OCI-LY1 (cell line): ENCODE measurements around the gene ZBTB24.

ENCODE experiments used
- H2AFZ ChIP-seq: fragments of 200-600 bp; sonication (generic), shearing (Covaris generic); 2 replicates; pipeline ENCODE4 v1.6.0; 2014; ENCODE audit warnings: antibody characterized with exemption, mild to moderate bottlenecking, low read length
- H3F3A ChIP-seq: fragments of 200-600 bp; sonication (generic), shearing (Covaris generic); 2 replicates; pipeline ENCODE4 v1.6.0; 2014; ENCODE audit warnings: mild to moderate bottlenecking, antibody characterized with exemption, low read length, moderate library complexity; ENCODE audit not compliant: insufficient read depth
- H3K27ac ChIP-seq: fragments of 200-600 bp; sonication (generic); 2 replicates; pipeline ENCODE4 v1.5.1; 2014; ENCODE audit warnings: low read length, mixed run types, mild to moderate bottlenecking, low read depth; ENCODE audit not compliant: poor library complexity, severe bottlenecking
- H3K27me3 ChIP-seq: fragments of 200-600 bp; sonication (generic); 2 replicates; pipeline ENCODE4 v1.6.0; 2014; ENCODE audit warnings: antibody characterized with exemption, mild to moderate bottlenecking, low read length, moderate library complexity; ENCODE audit not compliant: insufficient read depth
- H3K36me3 ChIP-seq: fragments of 200-600 bp; sonication (generic); 2 replicates; pipeline ENCODE4 v1.6.1; 2014; ENCODE audit warnings: mild to moderate bottlenecking, antibody characterized with exemption, low read length, moderate library complexity, mixed read lengths; ENCODE audit not compliant: insufficient read depth
- H3K4me1 ChIP-seq: fragments of 200-600 bp; sonication (generic); 2 replicates; pipeline ENCODE4 v1.5.1; 2014; ENCODE audit warnings: mild to moderate bottlenecking, low read length, moderate library complexity; ENCODE audit not compliant: insufficient read depth, severe bottlenecking
- H3K4me2 ChIP-seq: fragments of 200-600 bp; sonication (generic), shearing (Covaris generic); 2 replicates; pipeline ENCODE4 v1.6.1; 2014; ENCODE audit warnings: low read length
- H3K4me3 ChIP-seq: fragments of 200-600 bp; sonication (generic); 2 replicates; pipeline ENCODE4 v1.5.1; 2014; ENCODE audit warnings: low read length, low read depth, mild to moderate bottlenecking, mixed read lengths; ENCODE audit not compliant: poor library complexity, severe bottlenecking
- H3K79me2 ChIP-seq: fragments of 200-600 bp; shearing (Covaris generic); 2 replicates; pipeline ENCODE4 v1.6.1; 2016; ENCODE audit warnings: mixed run types, low read length, mixed read lengths; ENCODE audit not compliant: insufficient read depth
- H3K9ac ChIP-seq: fragments of 200-600 bp; sonication (generic), shearing (Covaris generic); 2 replicates; pipeline ENCODE4 v1.6.1; 2014; ENCODE audit warnings: mild to moderate bottlenecking, low read length, mixed read lengths
- H3K9me2 ChIP-seq: fragments of 200-600 bp; sonication (generic), shearing (Covaris generic); 2 replicates; pipeline ENCODE4 v1.6.1; 2014; ENCODE audit warnings: low read depth, mild to moderate bottlenecking, low read length, mixed read lengths
- H3K9me3 ChIP-seq: fragments of 200-600 bp; shearing (Covaris generic); 2 replicates; pipeline ENCODE4 v1.6.1; 2014; ENCODE audit warnings: low read length, mixed read lengths
- H4K20me1 ChIP-seq: fragments of 200-600 bp; sonication (generic), shearing (Covaris generic); 2 replicates; pipeline ENCODE4 v1.6.0; 2016; ENCODE audit warnings: mild to moderate bottlenecking, low read length; ENCODE audit not compliant: insufficient read depth
- CTCF ChIP-seq: fragments of 200-600 bp; sonication (generic), shearing (Covaris generic); IDR thresholded peaks from 2 replicates; pipeline ENCODE4 v1.5.1; 2017; ENCODE audit warnings: mild to moderate bottlenecking, antibody characterized with exemption, low read length, moderate library complexity, mixed read lengths
- EZH2 ChIP-seq: fragments of 200-600 bp; sonication (generic), shearing (Covaris generic); IDR thresholded peaks from 2 replicates; pipeline ENCODE4 v1.8.0; 2017; ENCODE audit warnings: borderline replicate concordance, mixed run types, mild to moderate bottlenecking, antibody characterized with exemption, low read length, moderate library complexity, mixed read lengths

ZBTB24 gene

GRCh38 chr6:109474995-109475394 lies 8.0 kb downstream of the ZBTB24 start:
- H3K4me3 ChIP-seq, result no peak overlapping the region
- H3F3A ChIP-seq, result no peaks in the 10 kb centered on the region
- no peaks in the 10 kb centered on the region for H4K20me1 ChIP-seq
- no peaks in the 10 kb centered on the region for H3K9me2 ChIP-seq
- H3K79me2 ChIP-seq, result peaks cover 37% of the 10 kb centered on the region
- no peak overlapping the region for H2AFZ ChIP-seq
- no peak overlapping the region for H3K4me2 ChIP-seq
- TF ChIP-seq EZH2 (no peak), CTCF (no peak)
- H3K9ac ChIP-seq, result no peak overlapping the region
- no peak overlapping the region for H3K27ac ChIP-seq
- peaks cover 93% of the 10 kb centered on the region for H3K36me3 ChIP-seq
- no peaks in the 10 kb centered on the region for H3K9me3 ChIP-seq
- no peaks in the 10 kb centered on the region for H3K27me3 ChIP-seq
- peaks cover 37% of the 10 kb centered on the region for H3K4me1 ChIP-seq

GRCh38 chr6:109473120-109473519 lies 9.9 kb downstream of the ZBTB24 start:
- H3K4me1 ChIP-seq, result peaks cover 20% of the 10 kb centered on the region
- no peaks in the 10 kb centered on the region for H3F3A ChIP-seq
- no peaks in the 10 kb centered on the region for H3K9me2 ChIP-seq
- H2AFZ ChIP-seq, result no peak overlapping the region
- H3K27ac ChIP-seq, result no peak overlapping the region
- no peak overlapping the region for H3K9ac ChIP-seq
- peaks cover 20% of the 10 kb centered on the region for H3K79me2 ChIP-seq
- no peaks in the 10 kb centered on the region for H3K27me3 ChIP-seq
- TF ChIP-seq EZH2, result no peak
- no peak overlapping the region for H3K4me3 ChIP-seq
- no peak overlapping the region for H3K4me2 ChIP-seq
- H3K9me3 ChIP-seq, result no peaks in the 10 kb centered on the region
- H3K36me3 ChIP-seq, result peaks cover 96% of the 10 kb centered on the region
- no peaks in the 10 kb centered on the region for H4K20me1 ChIP-seq

GRCh38 chr6:109472132-109472995 lies 10.7 kb downstream of the ZBTB24 start:
- H3F3A ChIP-seq, result no peaks in the 10 kb centered on the region
- H2AFZ ChIP-seq, result no peak overlapping the region
- no peak overlapping the region for H3K9ac ChIP-seq
- H3K4me1 ChIP-seq, result peaks cover 12% of the 10 kb centered on the region
- no peaks in the 10 kb centered on the region for H3K9me2 ChIP-seq
- no peaks in the 10 kb centered on the region for H4K20me1 ChIP-seq
- peaks cover 12% of the 10 kb centered on the region for H3K79me2 ChIP-seq
- no peak overlapping the region for H3K4me3 ChIP-seq
- H3K4me2 ChIP-seq, result no peak overlapping the region
- no peaks in the 10 kb centered on the region for H3K9me3 ChIP-seq
- no peaks in the 10 kb centered on the region for H3K27me3 ChIP-seq
- TF ChIP-seq CTCF (no peak), EZH2 (no peak)
- peaks cover 96% of the 10 kb centered on the region for H3K36me3 ChIP-seq
- H3K27ac ChIP-seq, result no peak overlapping the region
